Endothelial cell of umbilical vein (primary cell): Measurements from ENCODE around the gene RHOG. TPM values are rescaled to one million over a fixed set of nuclear protein-coding genes. Genes with fewer than 3 reads are reported as not detected.

ENCODE experiments used
- BruUV-seq: library from RNA; stranded (reverse); fragments of 400-500 nt; replicated peaks from 2 replicates; lab custom pipeline; 2021; lab: Mats Ljungman, UMichigan
- CTCF ChIA-PET: fragments of 300-600, 350-600 bp; sonication (Branson Sonifier 250); formaldehyde crosslinking; loops from one replicate; lab custom pipeline; 2021; ENCODE audit warnings: antibody characterized with exemption, inconsistent platforms; lab: Charles Lee
- POLR2A ChIA-PET: fragments of 300-600, 350-600 bp; sonication (Branson Sonifier 250); formaldehyde crosslinking; loops from one replicate; lab custom pipeline; 2021; ENCODE audit warnings: antibody characterized with exemption, inconsistent platforms; lab: Charles Lee
- DNase-seq: peaks from one replicate; pipeline ENCODE4 v3.0.0-alpha.2; 2011; ENCODE audit warnings: low read depth, low spot score
- FAIRE-seq: peaks from 2 replicates; lab custom pipeline; 2011; peaks lifted over from hg19 to GRCh38; lab: Jason Lieb, UNC
- H2AFZ ChIP-seq: 2 replicates; pipeline ENCODE4 v1.6.0; 2012; ENCODE audit warnings: low read depth, low read length, control low read depth, inconsistent platforms
- H3K27ac ChIP-seq: 2 replicates; pipeline ENCODE4 v1.5.1; 2011; ENCODE audit warnings: low read depth, mild to moderate bottlenecking, control low read depth, low read length, moderate library complexity; ENCODE audit not compliant: insufficient read depth
- H3K27me3 ChIP-seq, 2 experiments: 2 replicates each; pipeline versions ENCODE4 v1.6.0 to v1.6.1; 2011; ENCODE audit warnings: low read length in 2 of 2, mixed read lengths in 1 of 2; ENCODE audit not compliant: control insufficient read depth in 2 of 2, insufficient read depth in 2 of 2
- H3K36me3 ChIP-seq, 2 experiments: 2 replicates in 1 of 2; 3 replicates in 1 of 2; pipeline ENCODE4 v1.5.1; 2011; ENCODE audit warnings: low read length in 2 of 2, mild to moderate bottlenecking in 1 of 2, moderate library complexity in 1 of 2; ENCODE audit not compliant: control insufficient read depth in 2 of 2, insufficient read depth in 2 of 2; ENCODE audit errors: extremely low read depth in 1 of 2
- H3K4me1 ChIP-seq: 3 replicates; pipeline ENCODE4 v1.5.1; 2011; ENCODE audit warnings: mild to moderate bottlenecking, low read length; ENCODE audit not compliant: control insufficient read depth, insufficient read depth; ENCODE audit errors: extremely low read depth
- H3K4me2 ChIP-seq: 2 replicates; pipeline ENCODE4 v1.6.1; 2011; ENCODE audit warnings: low read length, control low read depth, mixed read lengths; ENCODE audit not compliant: insufficient read depth
- H3K4me3 ChIP-seq, 3 experiments: fragments of 200-600 bp in 1 of 3; sonication (generic), shearing (Covaris generic) in 1 of 3; replicated peaks in 1 of 3; 2 replicates each; pipeline ENCODE4 v1.5.1; 2011 to 2016; ENCODE audit warnings: control low read depth in 3 of 3, low read length in 3 of 3, mild to moderate bottlenecking in 2 of 3, inconsistent platforms in 1 of 3, low read depth in 1 of 3, moderate library complexity in 1 of 3; ENCODE audit not compliant: insufficient read depth in 1 of 3
- H3K79me2 ChIP-seq: 2 replicates; pipeline ENCODE4 v1.6.0; 2012; ENCODE audit warnings: low read length, inconsistent platforms; ENCODE audit not compliant: control insufficient read depth, insufficient read depth
- H3K9ac ChIP-seq: replicated peaks from 2 replicates; pipeline ENCODE3; 2011; ENCODE audit warnings: low read length, control low read depth; ENCODE audit not compliant: insufficient read depth; ENCODE audit errors: extremely low read depth
- H3K9me1 ChIP-seq: replicated peaks from 3 replicates; pipeline ENCODE4 v1.6.0; 2011; ENCODE audit warnings: mild to moderate bottlenecking, low read length; ENCODE audit not compliant: control insufficient read depth, insufficient read depth; ENCODE audit errors: extremely low read depth
- H3K9me3 ChIP-seq: replicated peaks from 2 replicates; pipeline ENCODE4 v1.5.1; 2012; ENCODE audit warnings: low read length, inconsistent platforms; ENCODE audit not compliant: control insufficient read depth, insufficient read depth
- H4K20me1 ChIP-seq: replicated peaks from 2 replicates; pipeline ENCODE3; 2011; ENCODE audit warnings: mild to moderate bottlenecking, low read length; ENCODE audit not compliant: control insufficient read depth, insufficient read depth; ENCODE audit errors: extremely low read depth
- CTCF ChIP-seq, 2 donors: IDR thresholded peaks; 1 replicate in 1 of 2; 2 replicates in 1 of 2; pipeline ENCODE4 v1.5.1; 2011; ENCODE audit warnings: low read length in 2 of 2, mild to moderate bottlenecking in 2 of 2, moderate library complexity in 2 of 2, control low read depth in 1 of 2, inconsistent platforms in 1 of 2, low read depth in 1 of 2; ENCODE audit not compliant: insufficient read depth in 1 of 2; ENCODE audit errors: extremely low read depth in 1 of 2
- EZH2 ChIP-seq: IDR thresholded peaks from 2 replicates; pipeline ENCODE4 v1.6.1; 2012; ENCODE audit warnings: borderline replicate concordance, low read depth, mild to moderate bottlenecking, moderate library complexity, low read length, inconsistent platforms; ENCODE audit not compliant: severe bottlenecking
- FOS ChIP-seq: IDR thresholded peaks from 2 replicates; pipeline ENCODE4 v1.6.1; 2011; ENCODE audit warnings: mild to moderate bottlenecking, low read length, moderate library complexity, borderline replicate concordance; ENCODE audit not compliant: insufficient read depth
- GATA2 ChIP-seq: IDR thresholded peaks from 2 replicates; pipeline ENCODE4 v1.7.0; 2011; ENCODE audit warnings: low read depth, mild to moderate bottlenecking, moderate library complexity, mixed read lengths, low read length; ENCODE audit not compliant: insufficient read length, insufficient read depth
- JUN ChIP-seq: IDR thresholded peaks from 2 replicates; pipeline ENCODE4 v1.6.1; 2011; ENCODE audit warnings: borderline replicate concordance, low read depth; ENCODE audit not compliant: insufficient read length, insufficient read depth
- MAX ChIP-seq: IDR thresholded peaks from 2 replicates; pipeline ENCODE4 v1.6.1; 2011; ENCODE audit not compliant: insufficient read depth, insufficient read length
- MYC ChIP-seq: IDR thresholded peaks from one replicate; pipeline ENCODE4 v1.6.1; 2011; ENCODE audit warnings: mild to moderate bottlenecking, low read depth, low read length
- POLR2A ChIP-seq: IDR thresholded peaks from 2 replicates; pipeline ENCODE4 v1.6.1; 2012; ENCODE audit warnings: low read depth, mild to moderate bottlenecking, control low read depth, low read length
- POLR2AphosphoS5 ChIP-seq: IDR thresholded peaks from 2 replicates; pipeline ENCODE4 v1.6.1; 2012; ENCODE audit warnings: low read depth, mild to moderate bottlenecking, control low read depth, low read length, moderate library complexity; ENCODE audit not compliant: insufficient read depth
- dilution Hi-C: fragments of 300-500 bp; cut with MboI; formaldehyde crosslinking; loops from one replicate; pipeline ENCODE4 v1.15.0; 2019; ENCODE audit warnings: low sequenced_read_pairs; ENCODE audit not compliant: extremely low pct_ligation_motif_present
- intact Hi-C: fragments of 100-400 bp; cut with micrococcal nuclease; formaldehyde crosslinking; loops from one replicate; pipeline ENCODE4 v1.10.0; 2022
- polyA plus RNA-seq, 4 experiments: library from polyadenylated mRNA; depleted of rRNA in 3 of 4; stranded (reverse) in 3 of 4; unstranded in 1 of 4; fragments of >200 nt; gene quantifications; 2 replicates each; pipeline versions ENCODE4 v1.2.1 to v1.2.3, GENCODE V29; 2011 to 2012; ENCODE audit warnings: missing spikeins in 1 of 4
- total RNA-seq: library from RNA; stranded (reverse); gene quantifications from 2 replicates; pipeline ENCODE4 v1.2.3, GENCODE V29; 2021

The RHOG gene
- total and polyA plus RNA-seq, 2 donors (not counting 3 experiments of a cell fraction or from before 2014, with no cell fraction given), result 69.0 to 119 TPM

- no peaks in the 10 kb centered on the region for H4K20me1 ChIP-seq
- CTCF ChIA-PET, result interaction anchor here (0.7 to 2.3 kb wide), 6 partner anchors 9 to 195 kb away, joined by 3 to 12 read pairs (median 6); partner anchors contain the start of genes RHOG and STIM1
Observed at GRCh38 chr11:3877364-3878257, 36.9 kb upstream of the RHOG start.

GRCh38 chr11:3876613-3877012 lies 35.9 kb upstream of the RHOG start:
- TF ChIP-seq MYC, result no peak
- TF ChIP-seq POLR2AphosphoS5, result no peak
- no peak for TF ChIP-seq GATA2
- TF ChIP-seq JUN, result no peak
- no peak for TF ChIP-seq MAX
- no peak for TF ChIP-seq CTCF (IDR thresholded peaks at IDR 0.05; ENCODE audit: extremely low read depth in 1 of 2, insufficient read depth in 1 of 2, low read depth in 1 of 2, low read length in 2 of 2)
- TF ChIP-seq EZH2, result no peak
- no peak for TF ChIP-seq FOS
- TF ChIP-seq POLR2A, result no peak
- Histone ChIP-seq H4K20me1 (no peaks in the 10 kb centered on the region), H3K4me2 (no peak overlapping the region), H3K9me1 (no peaks in the 10 kb centered on the region), H3K27ac (no peak overlapping the region), H2AFZ (no peak overlapping the region), H3K4me1 (peaks cover 20% of the 10 kb centered on the region), H3K4me3 (no peak overlapping the region), H3K9ac (no peak overlapping the region), H3K9me3 (no peaks in the 10 kb centered on the region), H3K79me2 (peaks cover 2% of the 10 kb centered on the region), H3K36me3 (no peaks in the 10 kb centered on the region), H3K27me3 (no peaks in the 10 kb centered on the region)
- intact Hi-C loops, result no loop called here
- no TSS peak for BruUV-seq
- dilution Hi-C loops, result no loop called here
- DNase-seq (no peak), FAIRE-seq (no peak)
- CTCF ChIA-PET, result interaction anchor here (0.8 to 1.6 kb wide), 3 partner anchors 9 to 196 kb away, joined by 3 to 7 read pairs (median 4); partner anchors contain the start of gene STIM1
- POLR2A ChIA-PET, result no interaction called here

More at GRCh38 chr11:3877364-3878257, 36.9 kb upstream of the RHOG start:
- Histone ChIP-seq H3K9me1 (no peaks in the 10 kb centered on the region), H3K36me3 (no peaks in the 10 kb centered on the region), H3K4me2 (no peak overlapping the region), H2AFZ (no peak overlapping the region), H3K27ac (no peak overlapping the region), H3K27me3 (no peaks in the 10 kb centered on the region), H3K4me3 (no peak overlapping the region), H3K9me3 (no peaks in the 10 kb centered on the region), H3K9ac (no peak overlapping the region), H3K79me2 (peaks cover 5% of the 10 kb centered on the region), H3K4me1 (peaks cover 20% of the 10 kb centered on the region)
- dilution Hi-C loops, result no loop called here
- intact Hi-C loops, result no loop called here
- POLR2A ChIA-PET, result no interaction called here
- no peak for DNase-seq
- TF ChIP-seq MYC (no peak), GATA2 (no peak), MAX (no peak), POLR2AphosphoS5 (no peak), JUN (no peak)
- no TSS peak for BruUV-seq
- no peak for FAIRE-seq
